GM12875 (cell line): ENCODE measurements around the gene SINHCAF.

Experiments used
- H3K4me3 ChIP-seq: one replicate; pipeline ENCODE4 v1.5.1; 2011; ENCODE audit warnings: low read depth, low read length, control low read depth
- CTCF ChIP-seq: IDR thresholded peaks from 2 replicates; pipeline ENCODE4 v1.5.1; 2011; ENCODE audit warnings: low read depth, mild to moderate bottlenecking, control low read depth, inconsistent platforms, low read length, moderate library complexity, borderline replicate concordance; ENCODE audit not compliant: insufficient read depth

Gene SINHCAF

GRCh38 chr12:31353750-31354708, 28.1 kb upstream of the SINHCAF start:
- H3K4me3 ChIP-seq = no peak overlapping the region
- no peak for TF ChIP-seq CTCF

GRCh38 chr12:31346267-31346666, 20.3 kb upstream of the SINHCAF start:
- H3K4me3 ChIP-seq = no peak overlapping the region
- no peak for TF ChIP-seq CTCF

DNA sequence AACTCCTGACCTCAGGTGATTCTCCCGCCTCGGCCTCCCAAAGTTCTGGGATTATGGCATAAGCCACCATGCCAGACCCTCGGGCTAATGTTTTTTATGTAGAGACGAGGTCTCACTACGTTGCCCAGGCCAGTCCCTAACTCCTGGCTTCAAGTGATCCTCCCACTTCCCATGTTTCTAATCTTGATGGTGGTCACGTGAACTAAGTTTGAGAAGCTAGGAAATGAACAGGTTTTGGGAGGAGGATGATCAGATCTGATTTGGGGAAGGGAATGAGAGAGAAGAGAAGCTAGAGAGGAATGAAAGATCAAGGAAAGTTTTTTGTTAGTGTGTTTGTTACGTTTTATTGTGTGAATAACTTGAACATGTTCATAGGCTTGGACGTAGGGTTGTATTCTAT, 17.2 kb upstream of the SINHCAF start:
- no peak for TF ChIP-seq CTCF

GRCh38 chr12:31342286-31342685, 16.3 kb upstream of the SINHCAF start:
- no peak for TF ChIP-seq CTCF
- no peak overlapping the region for H3K4me3 ChIP-seq

More for the DNA sequence above, 17.2 kb upstream of the SINHCAF start:
- no peak overlapping the region for H3K4me3 ChIP-seq

- no peak for TF ChIP-seq CTCF
- H3K4me3 ChIP-seq = no peak overlapping the region
Observed at GRCh38 chr12:31339831-31340622, 14.1 kb upstream of the SINHCAF start.

DNA sequence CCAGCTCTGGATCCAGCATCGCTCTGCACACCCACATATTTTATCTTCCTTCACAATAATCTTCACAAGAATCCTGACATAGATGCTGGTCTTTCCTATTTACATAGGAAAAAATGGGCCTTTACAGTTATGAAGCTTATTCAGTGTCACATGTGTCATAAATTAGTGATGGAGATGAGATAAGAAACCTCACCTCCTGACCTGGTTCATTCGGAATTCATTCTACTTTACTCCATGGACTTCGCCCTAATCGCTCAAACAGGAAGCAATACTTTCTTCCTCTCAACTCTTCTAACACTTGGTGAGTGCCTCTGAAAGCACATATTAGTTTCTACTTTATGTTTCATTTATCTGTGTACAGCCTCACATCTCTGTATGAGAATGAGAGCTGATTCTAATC, 12.0 kb upstream of the SINHCAF start:
- no peak overlapping the region for H3K4me3 ChIP-seq
- no peak for TF ChIP-seq CTCF
